HEK293T (cell line): ENCODE data around the gene TVP23A.

Experiments
- FOXA1 ChIP-seq: fragments of 450-650 bp; IDR thresholded peaks from 2 replicates; pipeline ENCODE4 v1.6.1; 2016; ENCODE audit warnings: mild to moderate bottlenecking
- ZNF384 ChIP-seq: fragments of 450-650 bp; IDR thresholded peaks from 2 replicates; pipeline ENCODE4 v1.6.1; 2016

DNA sequence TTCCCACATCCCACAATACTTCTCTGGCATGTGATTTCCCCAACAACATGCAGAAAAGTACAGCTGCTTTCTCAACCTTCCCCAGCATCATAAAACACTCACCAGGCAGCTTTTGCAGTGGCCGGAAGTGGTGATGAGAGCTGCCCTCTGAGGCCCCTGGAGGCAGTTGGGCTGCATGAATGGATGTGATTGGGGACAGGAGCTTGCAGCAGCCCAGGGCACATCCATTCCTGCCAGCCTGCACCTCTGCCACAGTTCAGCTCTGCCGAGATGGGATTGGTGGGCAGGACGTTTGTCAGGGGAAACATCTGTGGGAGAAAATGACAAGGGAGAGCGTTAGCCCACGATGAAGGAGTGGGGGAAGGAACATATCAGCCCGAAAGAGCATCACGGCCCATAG lies 55.1 kb downstream of the TVP23A start:
- TF ChIP-seq ZNF384 = no peak
- TF ChIP-seq FOXA1 = no peak
